ENCODE measurements around the gene LRRC28.
A peak's percentile ranks its signal among the peaks of the same experiment; 100 is the strongest.
"Not testable (repeated sequence)": the region's sequence is repeated elsewhere in the genome, so short reads cannot be mapped to it uniquely, and the experiment has no call there.

The LRRC28 gene

GRCh38 chr15:99399061-99399460 is 147.8 kb downstream of the LRRC28 start:
- no peaks in the 10 kb centered on the region for H3K4me1 ChIP-seq (ENCODE audit: control insufficient read depth, insufficient read depth, low read length)
- H3K9me3 ChIP-seq (ENCODE audit: control insufficient read depth, insufficient read depth, low read depth, low read length) = no peaks in the 10 kb centered on the region
- no peaks in the 10 kb centered on the region for H3K36me3 ChIP-seq (ENCODE audit: control insufficient read depth in 2 of 2, insufficient read depth in 1 of 2, low read length in 2 of 2)
- CTCF ChIA-PET = no interaction called here
- POLR2A ChIA-PET = no interaction called here
- no peak overlapping the region for H3K27ac ChIP-seq (ENCODE audit: extremely low read depth, low read depth, low read length)
- no peak for TF ChIP-seq ZSCAN4 (tag by site-specific recombination; IDR thresholded peaks at IDR 0.05)
- no peak for TF ChIP-seq ZNF768 (tag by site-specific recombination; IDR thresholded peaks at IDR 0.05)
- TF ChIP-seq ZNF488 (tag by site-specific recombination; IDR thresholded peaks at IDR 0.05) = no peak
- no peak for TF ChIP-seq ZNF394 (tag by site-specific recombination; IDR thresholded peaks at IDR 0.05; ENCODE audit: borderline replicate concordance)
- no peak for TF ChIP-seq ZBTB10 (tag by site-specific recombination; IDR thresholded peaks at IDR 0.05)
- no peak overlapping the region for H3K4me3 ChIP-seq (ENCODE audit: low read depth, low read length)

GRCh38 chr15:99399618-99400017 is 148.3 kb downstream of the LRRC28 start:
- Histone ChIP-seq H3K4me3 (ENCODE audit: low read depth, low read length) (no peak overlapping the region), H3K9me3 (ENCODE audit: control insufficient read depth, insufficient read depth, low read depth, low read length) (no peaks in the 10 kb centered on the region), H3K4me1 (ENCODE audit: control insufficient read depth, insufficient read depth, low read length) (no peaks in the 10 kb centered on the region), H3K36me3 (ENCODE audit: control insufficient read depth in 2 of 2, insufficient read depth in 1 of 2, low read length in 2 of 2) (no peaks in the 10 kb centered on the region), H3K27ac (ENCODE audit: extremely low read depth, low read depth, low read length) (no peak overlapping the region)
- TF ChIP-seq ZNF747 (tag by site-specific recombination; IDR thresholded peaks at IDR 0.05) = no peak
- ChIA-PET POLR2A (no interaction called here), CTCF (interaction anchor here (0.5 to 0.7 kb wide), 3 partner anchors 10 to 1857 kb away, joined by 3 to 6 read pairs (median 4); no protein-coding TSS in a partner anchor)

- CTCF ChIA-PET = interaction anchor here (0.7 kb wide), 1 partner anchor 111 kb away, joined by 3 read pairs; no protein-coding TSS in a partner anchor
- H3K4me3 ChIP-seq (ENCODE audit: low read depth, low read length); POLR2A ChIA-PET; H3K36me3 ChIP-seq (ENCODE audit: control insufficient read depth in 2 of 2, insufficient read depth in 1 of 2, low read length in 2 of 2); H3K4me1 ChIP-seq (ENCODE audit: control insufficient read depth, insufficient read depth, low read length); H3K9me3 ChIP-seq (ENCODE audit: control insufficient read depth, insufficient read depth, low read depth, low read length); H3K27ac ChIP-seq (ENCODE audit: extremely low read depth, low read depth, low read length): not testable (repeated sequence)
- TF ChIP-seq EGR2 (tag by site-specific recombination; IDR thresholded peaks at IDR 0.05; ENCODE audit: low read depth) (peak; percentile 64; the same call in 1 of the 2 replicates), ZFHX2 (tag by site-specific recombination; conservative IDR thresholded peaks at IDR 0.05) (peak; percentile 60)
These were observed 149.9 kb downstream of the LRRC28 start for GRCh38 chr15:99401216-99401615.

- no peak overlapping the region for H3K4me3 ChIP-seq (ENCODE audit: low read depth, low read length)
- CTCF ChIA-PET = interaction anchor here (0.7 kb wide), 2 partner anchors 112 to 527 kb away, joined by 3 read pairs; no protein-coding TSS in a partner anchor
- H3K4me1 ChIP-seq (ENCODE audit: control insufficient read depth, insufficient read depth, low read length) = no peaks in the 10 kb centered on the region
- H3K27ac ChIP-seq (ENCODE audit: extremely low read depth, low read depth, low read length) = no peak overlapping the region
- POLR2A ChIA-PET = no interaction called here
- H3K36me3 ChIP-seq (ENCODE audit: control insufficient read depth in 2 of 2, insufficient read depth in 1 of 2, low read length in 2 of 2) = no peaks in the 10 kb centered on the region
- TF ChIP-seq ZNF114 (tag by site-specific recombination; IDR thresholded peaks at IDR 0.05) (no peak), ZNF600 (tag by site-specific recombination; IDR thresholded peaks at IDR 0.05) (peak; percentile 46; the same call in 1 of the 2 replicates), ZNF488 (tag by site-specific recombination; IDR thresholded peaks at IDR 0.05) (no peak)
- H3K9me3 ChIP-seq (ENCODE audit: control insufficient read depth, insufficient read depth, low read depth, low read length) = no peaks in the 10 kb centered on the region
These were observed 150.9 kb downstream of the LRRC28 start for GRCh38 chr15:99402014-99402729.
